Measurements from ENCODE around the gene NDUFAF8.

The NDUFAF8 gene

DNA sequence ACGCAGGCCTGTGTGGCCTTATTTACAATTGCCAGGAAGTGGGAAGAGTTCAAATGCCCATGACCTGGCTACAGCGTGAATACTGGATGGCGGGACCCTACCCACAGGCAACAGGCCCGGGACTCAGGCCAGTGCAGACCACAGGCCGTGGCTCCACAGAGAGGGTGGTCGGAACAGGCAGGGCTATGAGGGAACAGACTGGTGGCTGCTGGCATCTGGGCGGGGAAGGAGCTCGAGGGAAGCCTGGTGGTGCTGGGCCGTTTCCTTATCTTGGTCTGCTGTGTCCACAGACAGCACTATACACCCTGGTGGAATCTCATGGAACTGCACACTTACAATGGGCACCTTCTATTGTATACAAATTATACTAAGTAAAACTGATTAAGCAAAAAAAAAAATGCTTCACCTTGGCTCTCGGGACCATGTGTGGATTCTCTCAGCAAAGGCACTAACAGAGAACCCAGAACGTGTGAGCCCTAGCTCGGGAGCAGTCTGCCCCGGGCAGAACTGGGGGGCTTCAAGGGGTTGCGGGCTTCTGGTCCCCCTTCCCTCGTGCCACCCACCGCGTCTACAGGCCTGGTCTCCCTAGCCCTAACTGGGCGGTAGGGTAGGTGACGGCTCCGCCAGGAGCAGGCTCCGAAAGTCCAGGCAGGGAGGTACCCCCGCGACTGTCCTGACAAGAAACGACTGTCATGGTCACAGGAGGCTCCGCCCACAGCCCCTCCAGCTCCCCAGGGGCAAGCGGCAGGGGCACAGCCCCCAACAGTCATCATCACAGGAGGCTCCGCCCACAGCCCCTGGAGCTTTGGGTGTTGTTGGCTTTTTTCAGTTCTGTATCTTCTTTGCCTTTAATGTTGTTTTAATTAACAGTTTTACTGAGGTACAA, 38.2 kb upstream of the NDUFAF8 start:
- DNase-seq, result no peak

- no peak for DNase-seq
These were observed 36.8 kb upstream of the NDUFAF8 start for GRCh38 chr17:81202318-81202717.

- DNase-seq, result no peak
These were observed 36.0 kb upstream of the NDUFAF8 start for GRCh38 chr17:81203136-81203535.

GRCh38 chr17:81204578-81204977, 34.5 kb upstream of the NDUFAF8 start:
- DNase-seq, result no peak

DNA sequence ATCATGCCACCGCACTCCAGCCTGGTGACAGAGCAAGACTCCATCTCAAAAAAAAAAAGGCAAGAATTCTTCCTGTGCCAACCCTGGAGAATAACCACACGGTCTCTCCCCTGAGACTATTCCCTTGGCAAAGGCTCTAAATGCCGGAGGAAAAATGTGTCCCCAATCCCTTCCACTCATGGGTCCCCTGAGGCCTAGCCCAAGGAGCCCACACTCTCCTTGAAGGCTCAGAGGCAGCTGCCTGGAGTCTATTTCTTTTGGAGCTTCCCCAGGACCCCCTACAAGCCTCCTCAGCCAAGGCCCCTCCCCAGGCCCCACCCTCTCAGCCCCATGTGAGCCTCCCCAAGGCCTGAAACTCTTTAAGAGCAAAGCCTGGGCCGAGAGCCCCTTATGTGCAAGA, 33.0 kb upstream of the NDUFAF8 start:
- no peak for DNase-seq

- DNase-seq, result no peak
These were observed 32.5 kb upstream of the NDUFAF8 start for GRCh38 chr17:81206657-81207056.

DNA sequence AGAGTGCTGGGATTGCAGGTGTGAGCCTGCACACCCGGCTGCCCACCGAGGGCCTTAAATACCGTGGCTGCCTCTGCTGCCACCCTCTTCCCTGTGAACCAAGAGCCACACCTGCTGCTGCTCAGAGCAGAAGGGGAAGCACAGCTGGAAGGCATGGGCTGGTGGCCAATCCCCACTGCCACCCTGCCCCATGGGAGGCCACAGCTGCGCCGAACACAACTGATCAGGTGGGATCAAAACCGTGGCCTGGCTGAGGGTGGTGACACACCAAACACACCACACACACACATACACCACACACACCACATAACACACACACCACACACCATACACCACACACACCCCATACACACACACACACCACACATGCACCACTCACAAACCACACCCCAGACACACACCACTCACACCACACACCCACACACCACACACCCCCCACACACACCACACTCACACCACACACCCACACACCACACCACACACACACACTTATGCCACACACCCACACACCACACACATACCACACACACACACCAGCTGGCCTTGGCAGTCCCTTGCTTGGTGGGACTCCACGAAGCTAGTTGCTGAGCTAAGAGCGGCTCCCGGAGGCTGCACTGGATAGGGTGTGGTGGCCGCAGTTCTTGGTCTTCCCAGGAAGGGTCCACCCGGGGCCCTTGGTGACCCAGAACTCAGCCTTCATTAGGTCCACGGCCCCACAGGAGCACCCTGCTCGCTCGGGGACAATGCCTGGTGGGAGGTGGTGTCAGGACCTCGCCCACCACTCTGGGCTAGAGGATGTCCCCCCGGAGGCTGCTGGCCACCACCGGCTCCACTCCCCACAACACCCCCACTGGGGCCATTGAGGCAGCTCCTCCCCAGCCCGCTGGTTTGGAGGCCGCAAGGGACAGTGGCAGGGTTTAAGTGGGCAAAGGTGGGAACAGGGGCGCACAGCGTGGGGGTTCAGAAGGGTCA, 31.2 kb upstream of the NDUFAF8 start:
- DNase-seq, result no peak

- no peak for DNase-seq
These were observed 30.5 kb upstream of the NDUFAF8 start for GRCh38 chr17:81208651-81209050.

- DNase-seq, result no peak
These were observed 30.0 kb upstream of the NDUFAF8 start for GRCh38 chr17:81209141-81209540.

- DNase-seq, result no peak
These were observed 28.7 kb upstream of the NDUFAF8 start for GRCh38 chr17:81210466-81210865.

- DNase-seq, result no peak
These were observed 28.2 kb upstream of the NDUFAF8 start for GRCh38 chr17:81210868-81211267.

- no peak for DNase-seq
These were observed 26.8 kb upstream of the NDUFAF8 start for GRCh38 chr17:81212365-81212764.

DNA sequence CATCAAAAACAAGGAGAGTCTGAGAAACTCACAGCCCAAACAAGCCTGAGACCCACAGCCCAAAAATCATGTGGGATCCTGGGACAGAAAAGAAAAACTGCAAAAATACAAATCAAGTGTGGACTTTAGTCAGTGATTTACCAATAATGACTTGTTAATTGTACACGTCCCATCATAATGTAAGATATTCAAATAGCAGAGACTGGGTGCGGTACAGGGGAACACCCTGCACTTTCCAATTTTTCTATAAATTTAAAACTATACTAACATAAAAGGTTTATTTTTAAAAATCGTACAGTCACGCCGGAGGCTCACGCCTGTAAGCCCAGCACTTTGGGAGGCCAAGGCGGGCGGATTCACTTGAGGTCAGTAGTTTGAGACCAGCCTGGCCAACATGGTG, 25.1 kb upstream of the NDUFAF8 start:
- DNase-seq, result no peak

DNA sequence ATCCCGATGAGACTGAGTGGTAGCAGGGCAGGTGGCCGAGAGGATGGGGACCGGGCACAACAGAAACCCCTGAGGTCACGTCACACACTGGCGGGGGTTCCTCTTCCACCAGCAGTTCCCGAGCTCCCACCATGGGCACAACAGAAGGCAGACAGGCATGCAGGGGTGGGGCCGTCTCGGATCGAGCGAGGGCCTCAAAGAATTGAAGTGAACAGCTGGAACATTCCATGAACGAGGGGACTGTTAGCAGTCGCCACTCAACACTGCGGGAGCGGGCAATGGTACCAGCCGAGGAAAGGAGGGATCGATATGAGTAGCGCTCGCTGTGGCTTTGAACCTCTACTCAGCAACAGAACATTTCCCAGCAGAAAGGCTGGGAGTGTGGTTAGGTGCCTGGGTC, 21.6 kb upstream of the NDUFAF8 start:
- no peak for DNase-seq

DNA sequence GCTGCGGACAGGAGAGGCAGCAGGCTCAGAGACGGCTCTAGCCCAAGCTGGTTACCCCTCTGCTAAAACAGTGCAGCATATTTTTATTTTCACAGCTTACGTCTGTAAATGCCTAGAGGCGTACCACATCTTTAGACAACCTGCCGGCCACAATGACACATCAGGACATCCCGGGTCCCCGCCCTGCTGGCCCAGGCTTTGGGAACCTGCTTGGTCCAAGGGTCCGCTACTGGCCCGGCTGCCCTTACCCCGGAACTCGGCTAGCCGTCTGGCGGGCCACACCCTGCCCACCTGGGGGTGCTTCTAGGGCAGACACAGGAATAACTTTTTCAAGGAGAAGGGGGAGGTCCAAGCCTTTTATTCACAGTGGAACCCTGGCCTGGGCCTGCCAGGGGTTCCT, 20.7 kb upstream of the NDUFAF8 start:
- DNase-seq, result no peak

DNA sequence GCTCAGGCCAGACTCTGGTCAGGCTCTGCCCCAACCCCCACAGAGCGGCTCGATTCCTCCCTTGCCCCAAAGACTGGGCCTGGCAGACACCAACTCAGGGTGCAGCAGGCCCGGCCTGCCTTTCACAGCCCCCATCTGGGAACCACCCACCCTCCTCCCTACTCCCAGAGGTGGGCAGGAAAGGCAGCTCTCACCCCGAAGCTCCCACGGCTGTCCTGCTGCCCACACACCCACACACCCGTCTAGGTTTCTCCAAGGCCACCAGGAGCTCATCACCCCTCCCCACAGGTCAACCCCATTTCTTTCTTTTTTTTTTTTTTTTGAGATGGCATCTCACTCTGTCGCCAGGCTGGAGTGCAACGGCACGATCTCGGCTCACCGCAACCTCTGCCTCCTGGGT, 20.1 kb upstream of the NDUFAF8 start:
- DNase-seq, result no peak

DNA sequence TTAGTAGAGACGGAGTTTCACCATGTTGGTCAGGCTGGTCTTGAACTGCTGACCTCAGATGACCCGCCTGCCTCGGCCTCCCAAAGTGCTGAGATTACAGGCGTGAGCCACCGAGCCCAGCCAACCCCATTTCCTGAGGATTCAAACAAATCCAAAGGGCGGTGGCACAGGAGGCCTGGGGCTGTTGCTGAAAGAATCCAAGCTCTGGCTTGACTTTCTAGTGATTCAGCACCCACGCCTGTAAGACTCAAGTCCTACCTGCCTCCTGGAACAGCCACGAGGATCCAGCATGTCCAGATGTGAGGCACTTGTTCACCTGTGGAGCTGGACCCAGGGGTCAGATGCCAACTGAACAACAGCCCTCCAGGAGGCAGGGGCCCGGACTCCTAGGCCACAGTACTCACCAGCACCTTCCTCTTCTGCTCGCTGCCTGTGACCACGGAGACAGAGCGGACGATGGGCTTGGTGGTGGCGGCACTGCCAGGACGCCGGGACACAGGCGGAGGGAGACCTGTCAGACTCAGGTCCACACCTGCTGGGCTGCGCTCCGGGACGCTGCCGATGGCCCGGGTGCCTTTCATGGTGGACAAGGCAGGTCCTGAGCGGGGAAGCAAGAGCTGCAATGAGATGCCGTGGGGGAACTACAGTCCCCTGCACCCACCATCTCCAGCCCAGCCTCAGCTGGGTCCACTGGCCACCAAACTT, 19.5 kb upstream of the NDUFAF8 start:
- no peak for DNase-seq

DNA sequence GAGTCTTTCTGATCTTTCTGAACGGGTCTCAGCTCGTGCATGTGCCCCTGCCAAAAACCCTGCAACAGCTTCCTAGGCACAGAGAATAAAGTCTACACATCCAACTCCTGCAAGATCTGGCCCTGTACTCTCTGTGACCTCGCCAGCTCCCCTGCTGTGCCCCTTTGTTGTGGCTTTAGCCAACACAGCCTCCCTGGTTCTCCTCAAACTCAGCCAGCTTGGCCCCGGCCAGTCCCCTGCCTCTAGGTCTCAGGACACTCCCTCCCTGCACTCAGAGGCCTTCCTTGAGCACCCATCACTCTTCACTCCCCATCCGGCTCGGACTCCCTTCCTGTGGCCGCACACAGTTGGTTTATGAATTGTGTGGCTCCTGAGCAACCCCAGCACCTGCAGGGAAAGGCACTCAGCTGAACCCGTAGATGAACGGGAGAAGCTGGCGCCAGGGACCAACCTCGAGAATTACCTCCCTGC, 17.7 kb upstream of the NDUFAF8 start:
- DNase-seq, result no peak

- DNase-seq, result no peak
These were observed 17.1 kb upstream of the NDUFAF8 start for GRCh38 chr17:81221842-81222619.

DNA sequence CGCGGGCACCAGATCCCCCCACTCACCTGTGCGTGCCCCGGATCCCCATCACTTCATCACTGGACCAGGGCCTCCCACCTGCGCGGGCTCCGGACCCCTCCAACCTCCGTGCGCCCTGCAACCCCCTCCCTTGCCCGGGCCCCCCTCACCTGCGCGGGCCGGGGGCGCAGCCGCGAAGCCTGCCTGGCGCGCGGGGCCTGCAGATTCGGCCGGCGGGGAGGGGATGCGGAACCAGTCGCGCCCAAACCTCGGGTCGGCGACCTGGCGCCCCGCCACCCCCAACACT, 16.6 kb upstream of the NDUFAF8 start:
- no peak for DNase-seq

GRCh38 chr17:81222906-81223761, 16.0 kb upstream of the NDUFAF8 start, which contains the start of gene CEP131:
TSS of gene CEP131 (minus strand) at chr17:81222965. CDS start at chr17:81220056, 2,909 bp downstream.
- DNase-seq, result peak; percentile 95

Data from NCI-H2107 (cell line).